ENCODE measurements around the gene PPM1A. TPM values are rescaled to one million over a fixed set of nuclear protein-coding genes. Genes with fewer than 3 reads are reported as not detected.

Gene PPM1A
- total RNA-seq, 1 donor from 2014 or later: 44.5 TPM

DNA sequence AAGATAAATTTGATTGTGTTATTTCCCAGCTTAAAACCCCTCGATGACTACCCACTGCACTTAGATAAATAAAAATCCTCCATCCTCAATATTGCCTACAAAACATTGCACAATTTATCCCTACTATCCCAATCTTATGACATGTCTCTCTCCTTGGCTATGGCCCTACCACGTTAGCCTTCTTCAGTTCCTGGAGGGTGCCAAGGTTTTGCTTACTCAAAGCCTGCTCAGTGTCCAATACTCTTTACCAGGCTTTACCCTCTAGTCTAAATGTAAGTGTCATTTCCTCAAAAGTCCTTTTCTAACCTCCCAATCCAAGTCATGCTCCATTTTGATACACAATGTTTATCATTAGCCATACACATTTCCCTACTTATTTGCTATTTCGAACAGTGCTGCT is 35.0 kb upstream of the PPM1A start:
- peaks cover 29% of the 10 kb centered on the region for H3K27me3 Mint-ChIP-seq (ENCODE audit: unreplicated experiment)
- no peak overlapping the region for H3K4me3 Mint-ChIP-seq (ENCODE audit: unreplicated experiment)
- no peak overlapping the region for H3K27ac Mint-ChIP-seq (ENCODE audit: unreplicated experiment)
- no peaks in the 10 kb centered on the region for H3K36me3 Mint-ChIP-seq (ENCODE audit: unreplicated experiment)
- H3K4me1 Mint-ChIP-seq (ENCODE audit: unreplicated experiment): no peaks in the 10 kb centered on the region
- DNase-seq (ENCODE audit: extremely low spot score, unreplicated experiment): no peak
- TF ChIP-seq, protein P1, sequence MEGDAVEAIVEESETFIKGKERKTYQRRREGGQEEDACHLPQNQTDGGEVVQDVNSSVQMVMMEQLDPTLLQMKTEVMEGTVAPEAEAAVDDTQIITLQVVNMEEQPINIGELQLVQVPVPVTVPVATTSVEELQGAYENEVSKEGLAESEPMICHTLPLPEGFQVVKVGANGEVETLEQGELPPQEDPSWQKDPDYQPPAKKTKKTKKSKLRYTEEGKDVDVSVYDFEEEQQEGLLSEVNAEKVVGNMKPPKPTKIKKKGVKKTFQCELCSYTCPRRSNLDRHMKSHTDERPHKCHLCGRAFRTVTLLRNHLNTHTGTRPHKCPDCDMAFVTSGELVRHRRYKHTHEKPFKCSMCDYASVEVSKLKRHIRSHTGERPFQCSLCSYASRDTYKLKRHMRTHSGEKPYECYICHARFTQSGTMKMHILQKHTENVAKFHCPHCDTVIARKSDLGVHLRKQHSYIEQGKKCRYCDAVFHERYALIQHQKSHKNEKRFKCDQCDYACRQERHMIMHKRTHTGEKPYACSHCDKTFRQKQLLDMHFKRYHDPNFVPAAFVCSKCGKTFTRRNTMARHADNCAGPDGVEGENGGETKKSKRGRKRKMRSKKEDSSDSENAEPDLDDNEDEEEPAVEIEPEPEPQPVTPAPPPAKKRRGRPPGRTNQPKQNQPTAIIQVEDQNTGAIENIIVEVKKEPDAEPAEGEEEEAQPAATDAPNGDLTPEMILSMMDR (IDR thresholded peaks at IDR 0.05): no peak
- no peaks in the 10 kb centered on the region for H3K9me3 Mint-ChIP-seq (ENCODE audit: unreplicated experiment)

GRCh38 chr14:60214415-60215126 is 34.5 kb upstream of the PPM1A start:
- Mint-ChIP-seq H3K4me1 (ENCODE audit: unreplicated experiment) (no peaks in the 10 kb centered on the region), H3K9me3 (ENCODE audit: unreplicated experiment) (no peaks in the 10 kb centered on the region), H3K4me3 (ENCODE audit: unreplicated experiment) (no peak overlapping the region), H3K27me3 (ENCODE audit: unreplicated experiment) (peaks cover 24% of the 10 kb centered on the region), H3K27ac (ENCODE audit: unreplicated experiment) (no peak overlapping the region), H3K36me3 (ENCODE audit: unreplicated experiment) (no peaks in the 10 kb centered on the region)
- no peak for DNase-seq (ENCODE audit: extremely low spot score, unreplicated experiment)
- TF ChIP-seq, protein P1 (IDR thresholded peaks at IDR 0.05): no peak

- no peaks in the 10 kb centered on the region for H3K9me3 Mint-ChIP-seq (ENCODE audit: unreplicated experiment)
- no peak overlapping the region for H3K27ac Mint-ChIP-seq (ENCODE audit: unreplicated experiment)
- peaks cover 24% of the 10 kb centered on the region for H3K27me3 Mint-ChIP-seq (ENCODE audit: unreplicated experiment)
- no peak overlapping the region for H3K4me3 Mint-ChIP-seq (ENCODE audit: unreplicated experiment)
- H3K36me3 Mint-ChIP-seq (ENCODE audit: unreplicated experiment): no peaks in the 10 kb centered on the region
- DNase-seq (ENCODE audit: extremely low spot score, unreplicated experiment): no peak
- no peaks in the 10 kb centered on the region for H3K4me1 Mint-ChIP-seq (ENCODE audit: unreplicated experiment)
- TF ChIP-seq, protein P1 (IDR thresholded peaks at IDR 0.05): no peak
Observed at GRCh38 chr14:60215127-60215444, 33.9 kb upstream of the PPM1A start.

DNA sequence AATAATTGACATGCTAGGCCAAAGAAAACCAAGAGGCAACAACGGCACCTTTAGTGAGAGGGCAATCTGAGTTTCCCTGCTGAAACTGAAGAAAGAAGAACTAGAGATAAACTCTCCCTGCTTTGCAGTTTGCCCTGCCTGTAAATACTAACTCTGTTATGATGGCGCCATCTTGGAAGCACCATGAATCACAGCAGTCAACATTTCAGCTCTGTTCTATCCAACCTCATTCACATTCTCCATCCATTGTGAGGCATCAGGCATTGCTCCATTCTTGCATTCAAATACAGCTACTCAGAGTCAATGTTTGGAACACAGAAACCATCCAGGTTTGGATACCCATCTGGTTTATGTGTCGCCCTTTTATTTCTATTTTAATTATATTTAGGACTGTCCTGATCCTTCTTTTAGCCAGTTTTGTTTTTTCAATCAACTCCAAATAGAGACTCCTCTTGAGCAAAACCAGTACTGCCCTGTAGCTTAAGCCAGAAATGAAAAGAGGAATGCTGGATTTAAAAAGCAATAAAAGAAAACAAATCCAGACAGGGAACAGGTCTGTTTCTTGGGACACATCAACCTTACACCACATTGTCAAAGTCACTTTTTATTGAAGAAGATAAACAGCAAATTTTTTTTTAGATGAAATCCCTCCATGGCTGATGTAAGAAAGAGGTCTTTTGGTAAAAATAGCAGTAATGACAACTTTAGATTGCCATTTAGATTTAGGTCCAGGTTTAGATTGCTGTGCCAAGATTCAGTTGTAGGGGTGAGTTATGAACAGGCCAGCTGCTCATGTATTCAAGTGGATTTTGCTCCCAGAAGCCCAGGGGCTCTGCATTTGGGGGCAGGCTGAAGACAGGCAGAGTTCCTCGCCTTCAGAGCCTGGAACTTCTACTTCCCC is 33.3 kb upstream of the PPM1A start:
- no peaks in the 10 kb centered on the region for H3K36me3 Mint-ChIP-seq (ENCODE audit: unreplicated experiment)
- peaks cover 24% of the 10 kb centered on the region for H3K27me3 Mint-ChIP-seq (ENCODE audit: unreplicated experiment)
- H3K27ac Mint-ChIP-seq (ENCODE audit: unreplicated experiment): no peak overlapping the region
- TF ChIP-seq, protein P1 (IDR thresholded peaks at IDR 0.05): no peak
- no peaks in the 10 kb centered on the region for H3K9me3 Mint-ChIP-seq (ENCODE audit: unreplicated experiment)
- DNase-seq (ENCODE audit: extremely low spot score, unreplicated experiment): no peak
- no peaks in the 10 kb centered on the region for H3K4me1 Mint-ChIP-seq (ENCODE audit: unreplicated experiment)
- H3K4me3 Mint-ChIP-seq (ENCODE audit: unreplicated experiment): no peak overlapping the region

DNA sequence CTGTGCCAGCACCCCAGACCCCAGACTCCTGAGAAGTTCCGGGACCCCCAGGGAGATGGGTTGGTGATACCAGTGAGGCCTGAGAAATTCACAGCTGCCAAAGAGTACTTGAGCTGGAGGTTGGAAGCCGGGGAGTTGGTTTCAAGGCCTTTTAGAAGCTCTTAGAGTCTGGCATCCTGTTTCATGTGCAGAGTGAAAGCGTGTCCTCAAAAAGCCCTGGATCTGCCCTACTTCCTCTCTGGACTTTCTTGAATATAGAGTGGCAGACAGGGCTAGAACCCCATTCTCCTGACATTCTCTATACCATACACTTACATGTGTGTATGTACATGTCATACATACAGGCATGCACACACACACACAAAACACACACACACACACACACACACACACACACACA is 31.3 kb upstream of the PPM1A start:
- no peak for DNase-seq (ENCODE audit: extremely low spot score, unreplicated experiment)
- H3K4me1 Mint-ChIP-seq (ENCODE audit: unreplicated experiment): no peaks in the 10 kb centered on the region
- H3K27me3 Mint-ChIP-seq (ENCODE audit: unreplicated experiment): peaks cover 13% of the 10 kb centered on the region
- H3K4me3 Mint-ChIP-seq (ENCODE audit: unreplicated experiment): no peak overlapping the region
- TF ChIP-seq, protein P1 (IDR thresholded peaks at IDR 0.05): no peak
- no peaks in the 10 kb centered on the region for H3K36me3 Mint-ChIP-seq (ENCODE audit: unreplicated experiment)
- no peaks in the 10 kb centered on the region for H3K9me3 Mint-ChIP-seq (ENCODE audit: unreplicated experiment)
- H3K27ac Mint-ChIP-seq (ENCODE audit: unreplicated experiment): no peak overlapping the region
